Measurements from ENCODE around the gene SLMAP.

Gene SLMAP

DNA sequence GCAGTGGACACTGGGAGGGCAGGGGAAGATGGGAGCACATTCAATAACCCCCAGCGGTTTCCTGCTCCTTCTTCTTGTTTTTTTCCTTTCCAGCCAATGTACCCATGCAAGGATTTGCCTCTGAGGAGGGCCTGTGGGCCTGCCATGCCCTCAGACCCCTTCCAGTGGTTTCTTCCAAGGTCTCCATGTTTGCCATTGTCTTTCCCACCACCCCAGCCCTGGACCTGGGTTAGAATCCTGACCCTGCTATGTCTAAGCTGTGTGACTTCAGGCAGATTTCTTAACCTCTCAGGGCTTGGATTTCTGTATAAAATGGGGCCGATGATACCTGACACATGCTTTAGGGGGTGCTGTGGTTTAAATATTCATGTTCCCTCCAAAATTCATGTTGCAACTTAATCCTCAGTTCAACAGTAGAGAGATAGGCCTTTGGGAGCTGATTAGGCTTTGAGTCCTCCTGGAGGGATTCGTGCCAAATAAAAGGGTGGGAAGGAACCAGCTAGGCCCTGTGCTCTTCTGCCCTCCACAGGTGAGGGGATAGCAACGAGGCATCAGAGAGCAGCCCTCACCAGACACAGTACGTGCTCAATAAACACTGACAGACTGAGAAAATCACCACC, 205.8 kb downstream of the SLMAP start:
- no peak for DNase-seq (ENCODE audit: low read depth, low spot score)

DNA sequence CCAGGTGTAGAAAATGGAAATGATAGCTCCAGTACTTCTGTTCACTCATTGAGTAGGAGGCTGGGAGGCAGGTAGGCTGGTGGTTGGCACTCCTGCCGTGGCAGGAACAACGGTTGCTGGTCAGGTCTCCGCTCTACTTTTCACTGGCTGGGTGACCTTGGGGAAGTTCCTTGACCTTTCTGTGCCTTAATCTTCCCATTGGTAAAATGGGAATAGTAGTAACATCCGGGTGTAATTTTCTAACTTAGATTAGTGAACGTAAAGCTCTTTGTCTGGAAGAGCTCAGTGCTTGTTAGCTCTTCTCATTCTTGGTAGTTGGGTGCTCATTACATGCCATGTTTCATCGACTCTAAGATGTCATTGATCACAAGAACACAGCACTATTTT, 206.3 kb downstream of the SLMAP start:
- DNase-seq (ENCODE audit: low read depth, low spot score), result no peak

DNA sequence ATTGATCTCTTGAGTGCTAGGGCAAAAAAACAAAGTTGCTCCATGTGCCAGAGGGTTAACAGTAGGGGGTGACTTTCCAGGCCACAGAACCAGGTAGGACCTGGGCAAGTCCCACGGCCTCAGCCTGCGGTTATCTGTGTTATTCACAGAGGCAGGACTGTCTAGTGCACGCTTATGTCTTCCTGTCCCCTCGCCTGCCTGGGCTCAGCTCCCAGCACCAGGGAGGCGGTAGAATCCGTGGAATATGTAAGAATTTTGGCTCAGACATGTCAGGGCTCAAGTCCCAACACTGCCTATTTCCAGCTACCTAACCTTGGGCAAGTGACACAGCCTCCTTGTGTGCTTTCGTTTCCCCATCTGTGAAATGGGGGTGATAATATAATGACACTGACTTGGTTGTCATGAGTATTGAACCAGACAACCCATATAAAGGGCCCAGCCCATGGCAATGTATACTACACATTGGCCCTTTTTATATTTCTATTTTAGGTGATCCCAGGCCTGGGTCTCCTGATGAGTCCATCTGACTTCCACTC, 207.8 kb downstream of the SLMAP start:
- DNase-seq (ENCODE audit: low read depth, low spot score), result no peak

DNA sequence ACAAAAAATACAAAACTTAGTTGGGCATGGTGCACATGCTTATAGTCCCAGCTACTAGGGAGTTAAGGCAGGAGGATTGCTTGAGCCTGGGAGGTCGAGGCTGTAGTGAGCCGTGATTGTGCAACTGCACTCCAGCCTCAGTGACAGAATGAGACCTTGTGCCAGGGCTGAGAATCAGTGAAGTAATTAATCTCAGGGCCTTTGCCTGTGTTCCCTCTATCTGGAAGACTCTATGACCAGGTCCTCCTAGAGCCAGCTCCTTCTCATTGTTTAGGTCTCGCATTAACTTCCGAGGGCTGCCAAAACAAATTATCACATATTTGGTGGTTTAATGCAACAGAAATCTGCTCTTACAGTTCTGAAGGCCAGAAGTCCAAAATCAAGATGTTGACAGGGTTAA, 210.7 kb downstream of the SLMAP start:
- no peak for DNase-seq (ENCODE audit: low read depth, low spot score)

DNA sequence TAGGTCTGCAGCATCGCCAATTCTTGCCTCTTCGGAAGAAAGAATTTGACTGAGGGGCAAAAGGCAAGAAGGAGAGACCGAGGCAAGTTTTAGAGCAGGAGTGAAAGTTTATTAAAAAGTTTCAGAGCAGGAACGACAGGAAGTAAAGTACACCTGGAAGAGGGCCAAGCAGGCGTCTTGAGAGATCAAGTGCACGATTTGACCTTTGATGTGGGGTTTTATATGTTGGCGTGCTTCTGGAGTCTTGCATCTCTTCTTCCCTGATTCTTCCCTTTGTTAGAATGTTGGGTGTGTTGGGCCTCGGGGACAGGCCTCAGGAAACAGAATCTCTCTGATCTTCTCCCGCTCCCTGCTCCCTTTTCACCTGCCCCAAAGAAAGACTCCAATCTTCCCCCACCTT, 211.5 kb downstream of the SLMAP start:
- DNase-seq (ENCODE audit: low read depth, low spot score), result no peak

DNA sequence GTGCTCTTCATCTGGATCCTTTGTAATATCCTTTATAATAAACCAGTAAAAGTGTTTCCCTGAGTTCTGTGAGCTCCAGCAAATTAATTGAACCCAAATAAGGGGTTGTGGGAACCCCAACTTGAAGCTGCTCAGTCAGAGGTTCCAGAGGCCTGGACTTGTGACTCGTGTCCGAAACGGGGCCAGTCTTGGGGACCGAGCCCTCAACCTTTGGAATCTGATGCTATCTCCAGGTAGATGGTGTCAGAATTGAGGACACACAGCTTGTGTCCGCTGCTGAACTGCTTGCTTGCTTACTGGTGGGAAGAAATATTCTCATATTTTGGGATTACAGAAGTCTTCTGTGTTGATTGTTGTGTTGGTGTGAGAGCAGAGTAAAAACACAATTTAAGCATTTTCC, 212.4 kb downstream of the SLMAP start:
- no peak for DNase-seq (ENCODE audit: low read depth, low spot score)

DNA sequence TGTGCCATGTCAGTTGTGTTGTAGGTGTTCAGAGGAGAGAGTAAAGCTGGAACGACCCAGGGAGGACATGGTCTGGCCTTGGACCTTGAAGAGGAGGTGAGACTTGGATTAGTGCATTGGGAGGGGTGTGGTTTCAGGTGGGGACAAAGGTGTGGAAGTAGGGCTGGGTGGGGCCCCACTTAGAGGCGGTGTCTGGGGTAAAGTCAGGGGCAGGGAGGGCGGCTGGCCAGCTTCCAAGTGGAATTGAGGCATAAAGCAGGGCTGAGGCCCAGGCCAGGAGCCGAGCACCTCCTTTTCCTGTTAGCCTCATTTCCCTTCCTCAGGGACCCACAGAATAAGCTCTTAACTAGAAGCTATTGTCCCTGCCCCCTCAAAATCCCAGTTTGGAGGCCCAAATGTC, 215.9 kb downstream of the SLMAP start:
- DNase-seq (ENCODE audit: low read depth, low spot score), result no peak

DNA sequence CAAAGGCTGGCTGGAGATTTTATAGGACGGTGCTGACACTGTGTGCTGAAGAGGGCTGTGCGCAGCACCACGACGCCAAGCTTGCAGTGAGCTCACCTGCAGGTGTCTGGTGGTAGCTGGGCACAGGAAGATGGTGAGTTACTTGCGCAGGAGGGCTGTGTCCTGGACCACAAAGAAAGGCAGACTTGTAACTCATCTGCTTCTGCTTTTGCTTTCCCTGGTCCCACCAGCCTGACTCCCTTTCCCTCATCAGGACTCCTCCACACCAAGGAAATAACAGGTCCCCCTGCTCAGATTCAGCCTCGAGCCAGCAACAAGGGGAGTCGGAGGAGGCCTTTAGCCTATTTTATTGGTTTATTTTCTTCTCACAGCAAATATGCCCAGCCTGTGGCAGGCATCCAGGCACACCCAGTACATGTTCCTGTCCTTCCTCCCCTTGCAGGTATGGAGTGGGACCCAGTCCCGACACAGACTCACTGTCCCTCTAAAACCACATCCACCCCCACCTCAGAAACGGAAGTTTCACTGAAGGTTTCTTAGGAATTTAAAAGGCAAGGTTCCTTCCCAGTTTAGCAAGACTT, 216.5 kb downstream of the SLMAP start:
- DNase-seq (ENCODE audit: low read depth, low spot score), result no peak

DNA sequence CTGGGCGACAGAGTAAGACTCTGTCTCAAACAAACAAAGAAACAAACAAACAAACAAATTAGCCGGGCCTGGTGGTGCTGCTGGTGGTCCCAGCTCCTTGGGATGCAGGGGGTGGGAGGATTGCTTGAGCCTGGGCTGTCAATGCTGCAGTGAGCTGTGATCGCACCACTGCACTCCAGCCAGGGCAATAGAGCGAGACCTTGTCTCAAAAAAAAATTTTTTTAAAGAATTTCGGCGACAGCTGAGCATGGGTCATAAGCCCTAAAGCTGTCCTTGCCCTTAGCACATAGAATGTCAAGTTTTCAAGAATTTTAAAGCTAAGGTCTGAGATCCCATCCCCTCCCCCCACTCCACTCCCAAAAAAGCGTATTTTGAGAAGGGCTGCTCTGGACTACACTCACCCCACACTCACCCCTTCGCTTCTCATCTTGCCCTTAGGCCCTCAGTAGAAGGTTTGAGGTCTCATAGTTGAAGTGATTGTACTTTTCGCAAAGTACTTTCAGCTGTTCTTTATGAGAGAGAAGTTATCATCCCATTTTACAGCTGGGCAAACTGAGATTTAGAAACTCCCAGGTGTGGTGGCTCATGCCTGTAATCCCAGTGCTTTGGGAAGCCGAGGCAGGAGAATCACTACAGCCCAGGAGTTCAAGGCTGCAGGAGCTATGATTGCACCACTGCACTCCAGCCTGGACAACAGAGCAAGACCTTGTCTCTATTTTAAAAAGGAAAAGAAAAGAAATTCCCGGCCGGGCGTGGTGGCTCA, 217.8 kb downstream of the SLMAP start:
- DNase-seq (ENCODE audit: low read depth, low spot score), result no peak

DNA sequence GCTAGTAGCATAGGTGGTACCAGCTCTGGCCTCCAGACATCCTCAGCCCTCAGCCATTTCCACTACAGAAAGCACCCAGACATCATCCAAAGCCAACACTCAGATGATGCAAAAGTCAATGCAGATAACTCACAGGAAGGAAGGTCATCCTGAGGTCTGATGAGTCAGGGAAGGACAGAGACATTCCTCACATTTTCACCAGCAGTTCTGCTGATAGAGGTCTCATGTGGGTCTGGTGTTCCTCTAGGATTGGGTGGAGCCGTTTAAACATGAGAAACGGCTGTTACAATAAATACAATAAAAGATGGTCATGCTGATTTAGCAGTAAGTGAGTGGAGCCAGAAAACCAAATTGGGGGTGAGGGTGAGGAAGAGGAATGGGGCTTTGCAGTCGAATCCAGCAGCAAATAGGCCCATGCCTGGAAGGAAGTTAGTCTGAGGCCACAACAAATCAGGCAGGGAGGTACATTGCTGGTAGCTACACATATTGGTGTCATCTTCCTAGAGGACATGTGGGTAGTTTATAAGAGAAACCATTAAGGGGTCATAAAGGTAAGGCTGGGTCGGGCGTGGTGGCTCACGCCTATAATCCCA, 218.8 kb downstream of the SLMAP start:
- no peak for DNase-seq (ENCODE audit: low read depth, low spot score)

DNA sequence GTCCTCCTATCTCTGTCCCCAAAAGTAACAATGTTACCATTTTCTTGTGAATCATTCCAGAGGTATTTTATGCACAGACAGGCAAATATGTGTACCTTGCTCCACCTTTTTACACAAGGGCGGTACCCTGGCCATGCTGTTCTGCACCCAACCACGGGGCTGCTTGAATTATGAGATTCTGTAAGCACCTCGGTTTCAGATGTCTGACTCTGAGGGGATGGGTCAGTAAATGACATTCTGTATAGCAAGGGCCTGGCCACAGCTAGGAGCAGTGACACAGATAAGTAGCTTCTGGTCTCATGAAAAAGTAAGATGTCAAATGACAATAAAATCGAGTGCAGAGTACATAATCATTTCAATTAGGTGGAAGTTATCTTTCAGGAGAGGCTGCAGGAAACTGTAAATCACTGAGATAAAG, 221.7 kb downstream of the SLMAP start:
- no peak for DNase-seq (ENCODE audit: low read depth, low spot score)

DNA sequence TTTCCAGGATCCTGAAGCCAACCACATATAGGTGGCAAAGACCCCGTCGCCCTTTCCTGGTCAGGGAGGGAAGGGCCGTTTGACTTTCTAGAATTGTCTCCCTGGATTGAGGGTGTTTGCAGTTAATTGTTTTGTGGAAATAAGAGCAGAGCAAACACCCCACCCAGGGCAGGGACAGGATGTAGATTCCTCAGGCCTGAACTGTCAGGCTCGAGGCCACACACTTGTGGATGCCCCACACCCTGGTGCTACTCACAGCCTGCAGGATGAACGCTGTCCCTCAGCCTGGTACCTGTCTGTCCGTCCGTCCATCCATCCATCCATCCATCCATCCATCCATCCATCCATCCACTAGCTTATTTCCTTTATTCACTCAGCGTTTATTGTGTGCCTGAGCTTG, 222.2 kb downstream of the SLMAP start:
- DNase-seq (ENCODE audit: low read depth, low spot score), result no peak

Measured in activated naive CD8-positive, alpha-beta T cell treated with anti-CD3 and anti-CD28 coated beads, Interleukin-2, amount 50 U/mL, for 16 hours (primary cell).